Vagina (tissue), 2 donors: ENCODE data around the gene PRDM7.

Source experiments
- CTCF ChIP-seq, 3 experiments: fragments of 450-650 bp in 2 of 3; fragments of 200-600 bp in 1 of 3; sonication (generic) in 1 of 3; IDR thresholded peaks; one replicate each; pipeline ENCODE4 v1.5.1; 2017 to 2019; ENCODE audit warnings: antibody characterized with exemption in 3 of 3, mild to moderate bottlenecking in 2 of 3, moderate library complexity in 2 of 3
- POLR2A ChIP-seq, 2 donors: fragments of 450-650 bp; IDR thresholded peaks; one replicate each; pipeline ENCODE4 v1.6.1; 2017; ENCODE audit warnings: antibody characterized with exemption in 2 of 2, mild to moderate bottlenecking in 2 of 2, moderate library complexity in 2 of 2
- POLR2AphosphoS5 ChIP-seq, 2 donors: sonication (generic); formaldehyde crosslinking; IDR thresholded peaks; one replicate each; pipeline ENCODE4 v1.9.0; 2017; ENCODE audit warnings: antibody characterized with exemption in 2 of 2, mild to moderate bottlenecking in 2 of 2, low read depth in 1 of 2; ENCODE audit not compliant: insufficient read depth in 1 of 2

- no peak for TF ChIP-seq POLR2A (IDR thresholded peaks at IDR 0.05)
- no peak for TF ChIP-seq POLR2AphosphoS5 (IDR thresholded peaks at IDR 0.05; ENCODE audit: insufficient read depth in 1 of 2, low read depth in 1 of 2)
- no peak for TF ChIP-seq CTCF (IDR thresholded peaks at IDR 0.05)
These were observed 57.4 kb downstream of the PRDM7 start for GRCh38 chr16:90019543-90020259.
